CD4-positive, alpha-beta T cell treated with Interleukin-4 for 1 hour (primary cell): ENCODE data around the gene SET.

Experiments used
- DNase-seq, 2 donors: peaks; one replicate each; pipeline ENCODE4 v3.0.0-alpha.2; 2020 to 2022

The SET gene

GRCh38 chr9:128713941-128714573 is 25.0 kb downstream of the SET start:
- DNase-seq: no peak

- no peak for DNase-seq
These were observed 25.8 kb downstream of the SET start for GRCh38 chr9:128714586-128715435.

GRCh38 chr9:128715436-128715750 is 26.4 kb downstream of the SET start:
- DNase-seq: no peak

GRCh38 chr9:128716581-128717254 is 27.7 kb downstream of the SET start:
- no peak for DNase-seq

GRCh38 chr9:128718047-128718446 is 29.0 kb downstream of the SET start:
- no peak for DNase-seq

GRCh38 chr9:128718475-128718874 is 29.5 kb downstream of the SET start:
- DNase-seq: no peak

- no peak for DNase-seq
These were observed 31.0 kb downstream of the SET start for GRCh38 chr9:128719919-128720605.

- no peak for DNase-seq
These were observed 31.9 kb downstream of the SET start for GRCh38 chr9:128720841-128721486.

- DNase-seq: no peak
These were observed 32.5 kb downstream of the SET start for GRCh38 chr9:128721487-128722010.

- no peak for DNase-seq
These were observed 33.6 kb downstream of the SET start for GRCh38 chr9:128722380-128723351.

- DNase-seq: no peak
These were observed 34.4 kb downstream of the SET start for GRCh38 chr9:128723352-128723865.

GRCh38 chr9:128723866-128724743 is 35.1 kb downstream of the SET start, which contains the start of gene ZDHHC12:
TSS of gene ZDHHC12 (minus strand) at chr9:128724127. CDS start at chr9:128724093, 34 bp downstream.
- peak; percentile 99 for DNase-seq

- peak; percentile 29 to 51 for DNase-seq
These were observed 35.8 kb downstream of the SET start for GRCh38 chr9:128724744-128725211.

GRCh38 chr9:128727640-128728248 is 38.7 kb downstream of the SET start:
- no peak for DNase-seq

GRCh38 chr9:128728298-128728697 is 39.3 kb downstream of the SET start:
- DNase-seq: no peak

- DNase-seq: no peak
These were observed 40.3 kb downstream of the SET start for GRCh38 chr9:128729302-128729701.

GRCh38 chr9:128729766-128730517 is 40.9 kb downstream of the SET start:
- no peak for DNase-seq

GRCh38 chr9:128731093-128731492 is 42.1 kb downstream of the SET start:
- DNase-seq: no peak

GRCh38 chr9:128731691-128732090 is 42.7 kb downstream of the SET start:
- DNase-seq: no peak
